Prostate gland (tissue), 2 donors: ENCODE results near the gene GRK2. TPM values are rescaled to one million over a fixed set of nuclear protein-coding genes. Genes with fewer than 3 reads are reported as not detected.

Experiments
- DNase-seq: peaks from one replicate; pipeline ENCODE4 v3.0.0-alpha.2; 2019; ENCODE audit warnings: low spot score
- H3K27ac ChIP-seq, 2 donors: fragments of 200-600 bp; sonication (generic); 2 replicates each; pipeline ENCODE4 v1.5.1; 2017 to 2019
- H3K27me3 ChIP-seq: fragments of 200-600 bp; sonication (generic); replicated peaks from 2 replicates; pipeline ENCODE4 v1.5.1; 2019; ENCODE audit not compliant: insufficient read depth
- H3K36me3 ChIP-seq, 2 donors: fragments of 200-600 bp; sonication (generic); 1 replicate in 1 of 2; 2 replicates in 1 of 2; pipeline versions ENCODE4 v1.5.1 to v1.8.1; 2017 to 2019
- H3K4me1 ChIP-seq: fragments of 200-600 bp; sonication (generic); replicated peaks from 2 replicates; pipeline ENCODE4 v1.5.1; 2019
- H3K4me3 ChIP-seq, 2 donors: fragments of 200-600 bp; sonication (generic); 2 replicates each; pipeline ENCODE4 v1.5.1; 2017 to 2019
- H3K9me3 ChIP-seq: fragments of 200-600 bp; sonication (generic); 2 replicates; pipeline ENCODE4 v1.5.1; 2017
- POLR2A ChIP-seq: fragments of 450-650 bp; IDR thresholded peaks from one replicate; pipeline ENCODE4 v1.6.1; 2016; ENCODE audit warnings: antibody characterized with exemption, mild to moderate bottlenecking
- POLR2AphosphoS5 ChIP-seq: sonication (generic); formaldehyde crosslinking; IDR thresholded peaks from one replicate; pipeline ENCODE4 v1.6.1; 2017; ENCODE audit warnings: antibody characterized with exemption
- WGBS: methylation state at CpG from one replicate; pipeline ENCODE4 v1.1.5; 2018; 5-methylcytosine and 5-hydroxymethylcytosine counted together
- intact Hi-C: fragments of 100-400 bp; cut with DNase I; formaldehyde crosslinking; loops from one replicate; pipeline ENCODE4 v1.14.2; 2022
- total RNA-seq, 2 donors: library from RNA; depleted of rRNA; stranded (reverse); fragments of >200 nt; gene quantifications; one replicate each; pipeline ENCODE4 v1.1.0, GENCODE V29; 2016
- TF ChIP-seq, protein P1 (sequence below), 4 experiments: fragments of 200-600 bp in 2 of 4; fragments of 450-650 bp in 2 of 4; sonication (generic) in 2 of 4; IDR thresholded peaks; 1 replicate in 3 of 4; 2 replicates in 1 of 4; pipeline ENCODE4 v1.5.1; 2016 to 2019; ENCODE audit warnings: antibody characterized with exemption in 4 of 4, mild to moderate bottlenecking in 2 of 4, moderate library complexity in 2 of 4

Gene GRK2
- total RNA-seq, 2 donors from 2014 or later: 102 to 111 TPM

DNA sequence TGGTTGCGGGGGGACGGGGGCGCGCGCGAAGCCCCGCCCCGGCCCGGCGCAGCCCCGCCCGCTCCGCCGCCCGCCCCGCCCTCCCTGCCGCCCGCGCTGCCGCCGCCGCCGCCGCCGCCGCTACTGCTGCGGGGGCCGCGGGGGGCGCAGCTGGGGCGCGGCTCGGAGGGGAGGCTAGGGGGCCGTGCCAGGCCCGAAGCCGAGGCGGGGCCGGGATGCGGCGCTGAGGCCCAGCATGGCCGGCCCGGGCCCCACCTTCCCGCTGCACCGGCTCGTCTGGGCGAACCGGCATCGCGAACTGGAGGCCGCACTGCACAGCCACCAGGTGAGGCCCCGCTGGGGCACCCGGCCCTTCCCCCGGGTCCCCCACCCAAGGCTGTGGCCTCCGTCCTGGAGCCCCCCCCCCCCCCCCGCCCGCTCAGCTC, 23.0 kb downstream of the GRK2 start, which contains the start of gene ANKRD13D:
Gene ANKRD13D (plus strand): TSS at position 78 of the 425 bp plus-strand sequence. CDS start 158 bp downstream, at position 236.
- TF ChIP-seq, protein P1, sequence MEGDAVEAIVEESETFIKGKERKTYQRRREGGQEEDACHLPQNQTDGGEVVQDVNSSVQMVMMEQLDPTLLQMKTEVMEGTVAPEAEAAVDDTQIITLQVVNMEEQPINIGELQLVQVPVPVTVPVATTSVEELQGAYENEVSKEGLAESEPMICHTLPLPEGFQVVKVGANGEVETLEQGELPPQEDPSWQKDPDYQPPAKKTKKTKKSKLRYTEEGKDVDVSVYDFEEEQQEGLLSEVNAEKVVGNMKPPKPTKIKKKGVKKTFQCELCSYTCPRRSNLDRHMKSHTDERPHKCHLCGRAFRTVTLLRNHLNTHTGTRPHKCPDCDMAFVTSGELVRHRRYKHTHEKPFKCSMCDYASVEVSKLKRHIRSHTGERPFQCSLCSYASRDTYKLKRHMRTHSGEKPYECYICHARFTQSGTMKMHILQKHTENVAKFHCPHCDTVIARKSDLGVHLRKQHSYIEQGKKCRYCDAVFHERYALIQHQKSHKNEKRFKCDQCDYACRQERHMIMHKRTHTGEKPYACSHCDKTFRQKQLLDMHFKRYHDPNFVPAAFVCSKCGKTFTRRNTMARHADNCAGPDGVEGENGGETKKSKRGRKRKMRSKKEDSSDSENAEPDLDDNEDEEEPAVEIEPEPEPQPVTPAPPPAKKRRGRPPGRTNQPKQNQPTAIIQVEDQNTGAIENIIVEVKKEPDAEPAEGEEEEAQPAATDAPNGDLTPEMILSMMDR (IDR thresholded peaks at IDR 0.05): no peak
- no peak for TF ChIP-seq POLR2A
- no peak for TF ChIP-seq POLR2AphosphoS5
- Histone ChIP-seq H3K4me3 (peak within 1 kb of the TSS; percentile 63 to 74), H3K36me3 (peaks cover 17 to 21% of the 10 kb centered on the region in 2 donors), H3K27ac (peak within 1 kb of the TSS; percentile 89 to 93), H3K4me1 (peaks cover 11% of the 10 kb centered on the region), H3K9me3 (no peaks in the 10 kb centered on the region), H3K27me3 (no peaks in the 10 kb centered on the region)
- no peak for DNase-seq
- 0% methylated on average over 29 of the region's 56 CpGs for WGBS
- intact Hi-C loops: no loop called here

DNA sequence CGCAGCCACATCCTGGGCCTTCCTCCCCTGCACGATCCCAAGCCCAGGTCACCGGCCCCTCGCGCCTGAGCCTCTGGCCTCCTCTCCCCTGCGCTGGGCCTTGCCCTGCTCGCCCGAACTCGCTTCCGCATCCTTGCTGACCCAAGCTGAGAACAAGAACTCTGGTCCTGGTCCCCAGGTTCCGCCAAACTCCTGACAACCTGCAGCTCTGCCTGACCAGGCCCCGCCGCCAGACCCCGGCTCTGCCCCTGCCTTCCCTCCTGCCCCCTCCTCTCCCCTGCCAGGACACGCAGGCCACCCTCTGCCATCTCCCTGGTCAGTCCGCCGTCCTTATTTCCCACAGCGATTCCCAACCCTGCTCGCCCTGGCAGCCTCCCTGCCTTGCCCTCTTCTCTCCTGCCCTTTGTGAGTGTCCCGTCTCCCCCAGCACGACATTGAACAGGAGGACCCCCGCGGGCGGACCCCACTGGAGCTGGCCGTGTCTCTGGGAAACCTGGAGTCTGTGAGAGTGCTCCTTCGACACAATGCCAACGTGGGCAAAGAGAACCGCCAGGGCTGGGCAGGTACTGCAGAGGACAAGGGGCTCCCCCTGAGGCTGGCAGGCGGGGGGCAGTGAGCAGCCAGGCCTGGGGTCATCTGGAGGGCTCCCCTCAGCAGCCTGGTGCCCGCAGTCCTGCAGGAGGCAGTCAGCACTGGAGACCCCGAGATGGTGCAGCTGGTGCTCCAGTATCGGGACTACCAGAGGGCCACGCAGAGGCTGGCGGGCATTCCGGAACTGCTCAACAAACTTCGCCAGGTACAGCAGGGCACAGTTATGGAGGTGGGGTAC, 23.6 kb downstream of the GRK2 start:
- Histone ChIP-seq H3K9me3 (no peaks in the 10 kb centered on the region), H3K4me1 (peaks cover 11% of the 10 kb centered on the region), H3K4me3 (peak overlapping the region; percentile 63 to 74), H3K27me3 (no peaks in the 10 kb centered on the region), H3K27ac (peak overlapping the region; percentile 72 to 93), H3K36me3 (peaks cover 11 to 15% of the 10 kb centered on the region in 2 donors)
- WGBS: 14% methylated on average over 29 of the region's 36 CpGs
- TF ChIP-seq POLR2A (no peak), POLR2AphosphoS5 (no peak)
- TF ChIP-seq, protein P1 (IDR thresholded peaks at IDR 0.05): no peak
- DNase-seq: no peak
- intact Hi-C loops: no loop called here

DNA sequence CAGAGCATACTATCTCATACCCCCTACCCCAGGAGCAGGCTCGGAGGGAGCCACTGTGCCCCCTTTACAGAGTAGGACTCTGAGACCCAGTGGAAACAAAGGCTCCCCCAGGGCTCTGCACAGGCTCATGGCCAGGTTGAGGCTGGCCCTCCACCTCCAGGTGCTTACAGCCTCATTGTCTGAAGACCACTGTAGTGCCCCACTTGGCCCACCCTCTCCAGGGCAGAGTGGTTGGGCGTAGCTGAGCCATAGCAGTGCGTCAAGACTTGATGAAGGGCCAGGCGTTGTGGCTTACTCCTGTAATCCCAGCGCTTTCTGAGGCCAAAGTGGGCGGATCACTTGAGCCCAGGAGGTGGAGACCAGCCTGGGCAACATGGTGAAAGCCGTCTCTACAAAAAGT, 24.5 kb downstream of the GRK2 start:
- intact Hi-C loops: no loop called here
- 62% methylated on average over 7 of the region's 7 CpGs for whole genome bisulfite sequencing
- no peak overlapping the region for H3K4me3 ChIP-seq
- DNase-seq: no peak
- peaks cover 3 to 6% of the 10 kb centered on the region in 2 donors for H3K36me3 ChIP-seq
- peaks cover 11% of the 10 kb centered on the region for H3K4me1 ChIP-seq
- TF ChIP-seq, protein P1 (IDR thresholded peaks at IDR 0.05): no peak
- TF ChIP-seq POLR2AphosphoS5: no peak
- no peak for TF ChIP-seq POLR2A
- H3K9me3 ChIP-seq: no peaks in the 10 kb centered on the region
- no peaks in the 10 kb centered on the region for H3K27me3 ChIP-seq
- no peak overlapping the region for H3K27ac ChIP-seq

DNA sequence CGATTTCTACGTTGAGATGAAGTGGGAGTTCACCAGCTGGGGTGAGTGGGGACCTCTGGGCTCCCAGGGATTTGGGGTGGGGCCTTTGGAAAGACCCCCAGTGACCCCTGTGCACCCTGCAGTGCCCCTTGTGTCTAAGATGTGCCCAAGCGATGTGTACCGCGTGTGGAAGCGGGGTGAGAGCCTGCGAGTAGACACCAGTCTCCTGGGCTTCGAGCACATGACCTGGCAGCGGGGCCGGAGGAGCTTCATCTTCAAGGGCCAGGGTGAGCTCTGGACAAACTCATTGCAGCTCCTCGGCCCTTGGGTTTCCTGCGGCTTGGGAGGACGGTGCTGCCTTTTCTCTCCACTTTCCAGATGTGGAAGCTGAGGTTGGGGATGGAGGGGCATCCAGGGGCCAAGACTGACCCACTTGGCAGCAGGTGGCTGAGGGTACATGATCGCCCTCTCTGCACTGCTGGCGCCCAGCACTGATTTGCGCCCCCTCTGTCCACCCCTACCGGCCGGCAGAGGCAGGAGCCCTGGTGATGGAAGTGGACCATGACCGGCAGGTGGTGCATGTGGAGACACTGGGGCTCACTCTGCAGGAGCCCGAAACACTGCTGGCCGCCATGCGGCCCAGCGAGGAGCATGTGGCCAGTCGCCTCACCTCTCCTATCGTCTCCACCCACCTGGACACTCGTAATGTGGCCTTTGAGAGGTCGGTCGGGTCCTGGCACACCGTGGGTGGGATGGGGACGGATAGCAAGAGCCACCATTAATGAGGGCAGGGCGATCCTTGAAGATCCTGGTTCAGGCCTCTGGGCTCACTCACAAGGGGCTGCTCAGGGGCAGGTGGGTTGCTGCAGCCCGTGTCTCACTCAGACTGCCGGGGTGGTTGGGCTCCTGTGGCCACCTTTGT, 25.5 kb downstream of the GRK2 start:
- DNase-seq: no peak
- TF ChIP-seq POLR2A (no peak), POLR2AphosphoS5 (no peak)
- TF ChIP-seq, protein P1 (IDR thresholded peaks at IDR 0.05): no peak
- no peaks in the 10 kb centered on the region for H3K9me3 ChIP-seq
- H3K27me3 ChIP-seq: no peaks in the 10 kb centered on the region
- peaks cover 11% of the 10 kb centered on the region for H3K4me1 ChIP-seq
- intact Hi-C loops: no loop called here
- H3K27ac ChIP-seq: no peak overlapping the region
- WGBS: 92% methylated on average over 33 of the region's 33 CpGs
- peaks cover 0 to 3% of the 10 kb centered on the region in 2 donors for H3K36me3 ChIP-seq
- no peak overlapping the region for H3K4me3 ChIP-seq
